Psoas muscle (tissue), 8 donors: ENCODE results near the gene CLHC1. TPM values are rescaled to one million over a fixed set of nuclear protein-coding genes. Genes with fewer than 3 reads are reported as not detected.

Experiments used
- ATAC-seq, 4 donors: fragments of 200-7000 bp; cut with Tn5 transposase; one replicate each; pipeline ENCODE4 v1.9.1; 2020; ENCODE audit warnings: moderate library complexity in 3 of 4, mild to moderate bottlenecking in 2 of 4
- DNase-seq, 2 donors: peaks; one replicate each; pipeline ENCODE4 v3.0.0-alpha.2; 2020
- H3K27ac ChIP-seq: fragments of 200-600 bp; one replicate; pipeline ENCODE4 v1.8.0; 2022
- H3K27me3 ChIP-seq, 3 donors: fragments of 200-600 bp in 1 of 3; one replicate each; pipeline versions ENCODE4 v1.6.1 to v1.8.0; 2013 to 2022; ENCODE audit warnings: low read length in 2 of 3, mild to moderate bottlenecking in 2 of 3, moderate library complexity in 1 of 3; ENCODE audit not compliant: insufficient read depth in 3 of 3
- H3K36me3 ChIP-seq, 2 donors: fragments of 200-600 bp in 1 of 2; one replicate each; pipeline versions ENCODE4 v1.6.1 to v1.8.0; 2013 to 2022; ENCODE audit warnings: low read depth in 1 of 2, mild to moderate bottlenecking in 1 of 2, moderate library complexity in 1 of 2; ENCODE audit not compliant: insufficient read depth in 1 of 2
- H3K4me1 ChIP-seq: fragments of 200-600 bp; one replicate; pipeline ENCODE4 v1.8.0; 2022
- H3K4me3 ChIP-seq: fragments of 200-600 bp; one replicate; pipeline ENCODE4 v1.8.0; 2022; ENCODE audit warnings: mild to moderate bottlenecking
- H3K9me3 ChIP-seq: fragments of 200-600 bp; one replicate; pipeline ENCODE4 v1.8.0; 2022
- CTCF ChIP-seq: fragments of 200-600 bp; IDR thresholded peaks from one replicate; pipeline ENCODE4 v1.8.0; 2022; ENCODE audit warnings: antibody characterized with exemption
- WGBS, 3 donors: extraction: QIAGEN DNeasy Blood & Tissue Kit; methylation state at CpG; one replicate each; pipeline versions ENCODE4 v1.1.6 to v1.1.7; 2013; 5-methylcytosine and 5-hydroxymethylcytosine counted together
- intact Hi-C, 2 donors: fragments of 100-400 bp; cut with DNase I; formaldehyde crosslinking; loops; one replicate each; pipeline versions ENCODE4 v1.11.0 to v1.14.2; 2022
- polyA plus RNA-seq, 3 donors: library from polyadenylated mRNA; stranded (reverse); fragments of 200-250 nt; gene quantifications; one replicate each; pipeline ENCODE4 v1.2.3, GENCODE V29; 2013
- total RNA-seq, 4 donors: library from RNA; stranded (reverse); fragmentation: NEBNext Ultra II Directional in 2 of 4; extraction: Animal tissue kit (Norgen Biotek cat#: 25700) in 2 of 4; gene quantifications; one replicate each; pipeline versions ENCODE4 v1.2.1 to v1.2.4, GENCODE V29; 2021 to 2023
- donor health status: healthy with polysubstance abuse.
- donor health status: DM: no; HTN: no; CAD: no; lungs with moderate emphysema.
- donor health status: Bipolar disorder and iron deficiency.
- donor health status: healthy.
- donor health status: DM: yes; HTN: yes; CAD: no.
- donor health status: DM: no; HTN: no; CAD: no.
- donor health status: DM: no; HTN: no; CAD: no.
- donor health status: DM: yes; HTN: yes; CAD: no.

CLHC1 gene
- total and polyA plus RNA-seq, 7 donors: 0.47 to 6.8 (median 3.2) TPM

DNA sequence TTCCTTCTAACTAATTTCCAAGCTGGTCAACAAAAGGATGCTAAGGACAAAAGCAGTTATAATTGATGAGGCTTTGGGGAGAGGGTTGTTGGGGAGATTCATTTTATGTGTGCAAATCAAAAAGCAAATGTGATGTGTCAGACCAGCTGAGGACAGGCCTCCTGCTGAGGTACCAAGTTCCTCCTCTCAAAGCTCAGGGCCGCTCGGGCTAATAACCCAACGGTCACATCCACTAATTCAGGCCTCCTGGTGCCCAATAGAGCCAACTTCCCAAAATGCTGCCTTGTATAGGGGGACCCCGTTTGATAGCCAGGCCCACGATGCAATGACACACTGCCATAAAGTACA lies 93.2 kb downstream of the CLHC1 start:
- no peak for ATAC-seq
- TF ChIP-seq CTCF: no peak
- H3K4me1 ChIP-seq: no peaks in the 10 kb centered on the region
- no peak for DNase-seq
- intact Hi-C loops: no loop called here
- no peaks in the 10 kb centered on the region for H3K27me3 ChIP-seq
- no peak overlapping the region for H3K4me3 ChIP-seq
- no peak overlapping the region for H3K27ac ChIP-seq
- WGBS, 3 donors: 91 to 96% (median 95%) methylated on average over 5 of the region's 5 CpGs
- H3K36me3 ChIP-seq: no peaks in the 10 kb centered on the region
- no peaks in the 10 kb centered on the region for H3K9me3 ChIP-seq

DNA sequence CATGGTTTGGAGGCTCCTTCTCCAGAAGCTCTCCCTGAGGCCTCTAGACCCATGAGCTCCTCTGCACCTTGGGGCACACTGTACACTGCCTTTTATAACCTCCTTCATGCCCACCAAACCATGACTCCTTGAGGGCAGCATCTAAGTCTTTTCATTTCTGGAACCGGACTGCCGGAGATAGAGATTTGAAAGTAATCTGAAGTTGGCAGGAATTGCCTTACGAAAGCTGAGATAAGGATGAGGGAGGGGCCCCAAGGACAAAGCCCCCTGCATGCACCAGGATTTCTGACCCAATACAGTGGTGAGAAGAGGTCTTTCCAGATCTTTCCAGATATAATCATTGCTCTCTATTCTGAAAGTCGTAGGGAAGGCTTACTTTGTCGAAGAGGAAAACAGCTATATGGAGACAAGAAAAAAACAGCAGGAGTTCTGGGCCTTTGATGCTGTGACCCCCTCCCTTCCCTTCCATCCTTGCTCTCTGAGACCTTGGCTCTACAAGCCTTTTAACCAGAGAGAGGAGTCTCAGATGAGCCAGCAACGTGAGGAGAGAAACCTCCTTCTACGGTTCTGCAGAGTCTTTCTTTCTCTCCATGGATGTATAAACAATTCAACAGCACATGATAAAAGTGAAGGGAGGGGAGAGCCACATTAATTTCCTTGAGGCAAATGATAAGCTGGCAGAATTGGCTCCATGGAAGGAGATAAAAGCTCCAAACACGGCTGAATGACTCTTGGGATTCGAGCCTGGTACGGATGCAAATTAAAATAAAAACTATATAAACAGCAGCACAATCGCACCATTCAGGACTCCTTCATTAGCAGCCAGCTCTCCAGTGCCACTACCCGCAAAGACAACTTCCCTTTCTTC lies 93.8 kb downstream of the CLHC1 start:
- intact Hi-C loops: no loop called here
- 74 to 78% (median 75%) methylated on average over 12 of the region's 12 CpGs for WGBS, 3 donors
- DNase-seq (no peak), ATAC-seq (no peak)
- Histone ChIP-seq H3K27me3 (no peaks in the 10 kb centered on the region), H3K27ac (no peak overlapping the region), H3K4me3 (no peak overlapping the region), H3K36me3 (no peaks in the 10 kb centered on the region), H3K4me1 (no peaks in the 10 kb centered on the region), H3K9me3 (no peaks in the 10 kb centered on the region)
- no peak for TF ChIP-seq CTCF

- peak in 2 of 4 donors; percentile 23 to 37 for ATAC-seq
- H3K4me1 ChIP-seq: no peaks in the 10 kb centered on the region
These were observed 94.8 kb downstream of the CLHC1 start for GRCh38 chr2:55137024-55137958.

DNA sequence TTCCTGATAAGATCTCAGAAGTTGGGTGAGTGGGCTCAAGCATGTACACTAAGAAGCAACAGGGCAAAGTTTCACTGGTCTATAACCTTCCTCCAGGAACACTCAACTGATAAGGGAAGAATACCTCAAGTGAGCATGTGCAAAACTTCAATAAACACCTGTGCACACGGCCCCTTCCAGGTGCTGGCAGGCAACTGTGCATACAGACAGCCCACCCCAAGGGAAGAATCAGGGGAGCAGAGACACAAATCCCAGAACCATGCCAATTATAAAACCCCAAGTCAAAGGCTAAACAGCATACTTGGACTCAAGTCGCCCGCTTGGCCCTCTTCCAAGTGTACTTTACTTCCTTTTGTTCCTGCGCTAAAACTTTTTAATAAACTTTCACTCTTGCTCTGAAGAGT lies 96.0 kb downstream of the CLHC1 start:
- Histone ChIP-seq H3K27ac (no peak overlapping the region), H3K4me1 (no peaks in the 10 kb centered on the region), H3K36me3 (no peaks in the 10 kb centered on the region), H3K9me3 (no peaks in the 10 kb centered on the region), H3K4me3 (no peak overlapping the region), H3K27me3 (no peaks in the 10 kb centered on the region)
- ATAC-seq: no peak
- intact Hi-C loops: no loop called here
- no peak for DNase-seq
- 72 to 80% (median 77%) methylated on average over 4 of the region's 4 CpGs for WGBS, 3 donors
- TF ChIP-seq CTCF: no peak

More at GRCh38 chr2:55137024-55137958, 94.8 kb downstream of the CLHC1 start:
- H3K4me3 ChIP-seq: no peak overlapping the region
- DNase-seq: no peak
- 71 to 74% (median 73%) methylated on average over 23 of the region's 23 CpGs for WGBS, 3 donors
- intact Hi-C loops: no loop called here
- no peak for TF ChIP-seq CTCF
- no peaks in the 10 kb centered on the region for H3K36me3 ChIP-seq
- no peaks in the 10 kb centered on the region for H3K27me3 ChIP-seq
- no peak overlapping the region for H3K27ac ChIP-seq
- no peaks in the 10 kb centered on the region for H3K9me3 ChIP-seq
